Fibroblast of lung (primary cell): ENCODE data around the gene CAPN15. TPM values are rescaled to one million over a fixed set of nuclear protein-coding genes. Genes with fewer than 3 reads are reported as not detected.
A peak's percentile ranks its signal among the peaks of the same experiment; 100 is the strongest.

ENCODE experiments used
- DNase-seq, 2 donors: peaks; one replicate each; pipeline versions ENCODE4 v3.0.0 to v3.0.0-alpha.2; 2010; ENCODE audit warnings: low read depth in 2 of 2
- H2AFZ ChIP-seq: 2 replicates; pipeline ENCODE4 v1.5.1; 2012; ENCODE audit warnings: low read length, control low read depth, inconsistent platforms
- H3K27ac ChIP-seq: 2 replicates; pipeline ENCODE4 v1.5.1; 2011; ENCODE audit warnings: low read length, control low read depth; ENCODE audit not compliant: insufficient read depth
- H3K27me3 ChIP-seq: 2 replicates; pipeline ENCODE4 v1.5.1; 2011; ENCODE audit warnings: mild to moderate bottlenecking, low read length; ENCODE audit not compliant: control insufficient read depth, insufficient read depth
- H3K36me3 ChIP-seq: 2 replicates; pipeline ENCODE4 v1.5.1; 2011; ENCODE audit warnings: low read length; ENCODE audit not compliant: control insufficient read depth, insufficient read depth
- H3K4me1 ChIP-seq: 2 replicates; pipeline ENCODE4 v1.5.1; 2011; ENCODE audit warnings: low read length; ENCODE audit not compliant: control insufficient read depth, insufficient read depth; ENCODE audit errors: extremely low read depth
- H3K4me2 ChIP-seq: 2 replicates; pipeline ENCODE4 v1.5.1; 2011; ENCODE audit warnings: low read length, control low read depth; ENCODE audit not compliant: insufficient read depth; ENCODE audit errors: extremely low read depth
- H3K4me3 ChIP-seq, 4 experiments: fragments of 200-600 bp in 1 of 4; sonication (generic) in 1 of 4; replicated peaks in 1 of 4; 2 replicates each; pipeline ENCODE4 v1.5.1; 2011 to 2016; ENCODE audit warnings: low read length in 4 of 4, low read depth in 3 of 4, mild to moderate bottlenecking in 3 of 4, control low read depth in 2 of 4, inconsistent platforms in 1 of 4, mixed read lengths in 1 of 4; ENCODE audit not compliant: insufficient read depth in 1 of 4; ENCODE audit errors: control extremely low read depth in 1 of 4
- H3K79me2 ChIP-seq: 2 replicates; pipeline ENCODE4 v1.5.1; 2012; ENCODE audit warnings: mild to moderate bottlenecking, low read length, inconsistent platforms; ENCODE audit not compliant: control insufficient read depth, insufficient read depth
- H3K9ac ChIP-seq: 2 replicates; pipeline ENCODE4 v1.5.1; 2011; ENCODE audit warnings: mild to moderate bottlenecking, low read length, control low read depth; ENCODE audit not compliant: insufficient read depth
- H3K9me3 ChIP-seq: 2 replicates; pipeline ENCODE4 v1.5.1; 2012; ENCODE audit warnings: low read depth, low read length; ENCODE audit not compliant: control insufficient read depth, insufficient read depth
- H4K20me1 ChIP-seq: 2 replicates; pipeline ENCODE4 v1.5.1; 2011; ENCODE audit warnings: low read length; ENCODE audit not compliant: control insufficient read depth, insufficient read depth; ENCODE audit errors: extremely low read depth
- CTCF ChIP-seq, 2 donors: IDR thresholded peaks in 1 of 2; conservative IDR thresholded peaks in 1 of 2; 1 replicate in 1 of 2; 2 replicates in 1 of 2; pipeline ENCODE4 v1.5.1; 2011 to 2012; ENCODE audit warnings: low read length in 2 of 2, control low read depth in 1 of 2, inconsistent platforms in 1 of 2, low read depth in 1 of 2, mild to moderate bottlenecking in 1 of 2
- EZH2 ChIP-seq: IDR thresholded peaks from 2 replicates; pipeline ENCODE4 v1.5.1; 2012; ENCODE audit warnings: low read length, control low read depth, mild to moderate bottlenecking; ENCODE audit errors: missing control alignments
- polyA plus RNA-seq, 2 donors: library from polyadenylated mRNA; depleted of rRNA in 1 of 2; stranded (reverse) in 1 of 2; unstranded in 1 of 2; fragments of >200 nt; gene quantifications; 2 replicates each; pipeline ENCODE4 v1.2.1, GENCODE V29; 2011 to 2012; ENCODE audit warnings: missing spikeins in 1 of 2
- total RNA-seq: library from RNA; depleted of rRNA; stranded (reverse); fragments of >200 nt; gene quantifications from 2 replicates; pipeline ENCODE4 v1.2.1, GENCODE V29; 2014

The CAPN15 gene
- total and polyA plus RNA-seq, 2 donors (not counting 1 experiment from before 2014, with no cell fraction given): 4.1 to 21.3 TPM

GRCh38 chr16:559021-559380 is 31.5 kb downstream of the CAPN15 start:
- H3K4me3 ChIP-seq: no peak overlapping the region
- no peak overlapping the region for H3K27ac ChIP-seq
- H3K79me2 ChIP-seq: no peaks in the 10 kb centered on the region
- TF ChIP-seq EZH2 (no peak), CTCF (conservative IDR thresholded peaks at IDR 0.05 in 1 of 2, IDR thresholded peaks at IDR 0.05 in 1 of 2; ENCODE audit: low read depth in 1 of 2, low read length in 2 of 2) (no peak)
- H3K9me3 ChIP-seq: no peaks in the 10 kb centered on the region
- no peak overlapping the region for H2AFZ ChIP-seq
- no peak overlapping the region for H3K9ac ChIP-seq
- DNase-seq: no peak
- no peaks in the 10 kb centered on the region for H3K36me3 ChIP-seq
- H3K4me2 ChIP-seq: no peak overlapping the region
- peaks cover 19% of the 10 kb centered on the region for H3K27me3 ChIP-seq
- no peaks in the 10 kb centered on the region for H4K20me1 ChIP-seq
- H3K4me1 ChIP-seq: no peaks in the 10 kb centered on the region

- no peak overlapping the region for H2AFZ ChIP-seq
- H3K9ac ChIP-seq: no peak overlapping the region
- peaks cover 19% of the 10 kb centered on the region for H3K27me3 ChIP-seq
- no peaks in the 10 kb centered on the region for H3K4me1 ChIP-seq
- no peak overlapping the region for H3K4me3 ChIP-seq
- no peaks in the 10 kb centered on the region for H4K20me1 ChIP-seq
- no peaks in the 10 kb centered on the region for H3K36me3 ChIP-seq
- no peak overlapping the region for H3K27ac ChIP-seq
- no peak for DNase-seq
- peak; percentile 97 for TF ChIP-seq EZH2
- TF ChIP-seq CTCF (conservative IDR thresholded peaks at IDR 0.05 in 1 of 2, IDR thresholded peaks at IDR 0.05 in 1 of 2; ENCODE audit: low read depth in 1 of 2, low read length in 2 of 2): no peak
- no peaks in the 10 kb centered on the region for H3K79me2 ChIP-seq
- no peak overlapping the region for H3K4me2 ChIP-seq
- no peaks in the 10 kb centered on the region for H3K9me3 ChIP-seq
These were observed 32.1 kb downstream of the CAPN15 start for GRCh38 chr16:559411-560203.

- H3K4me3 ChIP-seq: no peak within 1 kb of the TSS
- no peak within 1 kb of the TSS for H3K4me2 ChIP-seq
- DNase-seq: no peak
- TF ChIP-seq CTCF (conservative IDR thresholded peaks at IDR 0.05 in 1 of 2, IDR thresholded peaks at IDR 0.05 in 1 of 2; ENCODE audit: low read depth in 1 of 2, low read length in 2 of 2): no peak
- no peak for TF ChIP-seq EZH2
- no peaks in the 10 kb centered on the region for H3K36me3 ChIP-seq
- H3K79me2 ChIP-seq: no peaks in the 10 kb centered on the region
- no peaks in the 10 kb centered on the region for H3K4me1 ChIP-seq
- H3K9me3 ChIP-seq: no peaks in the 10 kb centered on the region
- H3K27ac ChIP-seq: no peak within 1 kb of the TSS
- peaks cover 19% of the 10 kb centered on the region for H3K27me3 ChIP-seq
- H4K20me1 ChIP-seq: no peaks in the 10 kb centered on the region
- no peak within 1 kb of the TSS for H3K9ac ChIP-seq
- no peak within 1 kb of the TSS for H2AFZ ChIP-seq
These were observed 32.7 kb downstream of the CAPN15 start, which contains the start of gene PRR35 for GRCh38 chr16:560204-560700. Gene PRR35, plus strand, starts transcription at chr16:560394. Its CDS starts 2,901 bp downstream, at chr16:563295.
